Loucy (cell line): ENCODE measurements around the gene TUBGCP3.

Source experiments
- H2AFZ ChIP-seq: fragments of 200-600 bp; sonication (generic); 2 replicates; pipeline ENCODE4 v1.6.0; 2016; ENCODE audit warnings: antibody characterized with exemption, mild to moderate bottlenecking, low read length, moderate library complexity
- H3F3A ChIP-seq: fragments of 200-600 bp; 2 replicates; pipeline ENCODE4 v1.6.0; 2016; ENCODE audit warnings: antibody characterized with exemption, low read depth, mild to moderate bottlenecking
- H3K27me3 ChIP-seq: fragments of 200-600 bp; sonication (generic); 2 replicates; pipeline ENCODE4 v1.6.1; 2014; ENCODE audit warnings: low read length, mild to moderate bottlenecking; ENCODE audit not compliant: insufficient read depth, poor library complexity, severe bottlenecking
- H3K36me3 ChIP-seq: fragments of 200-600 bp; sonication (generic); 2 replicates; pipeline ENCODE4 v1.6.1; 2016; ENCODE audit warnings: low read length; ENCODE audit not compliant: insufficient read depth
- H3K4me1 ChIP-seq: fragments of 200-600 bp; sonication (generic); 2 replicates; pipeline ENCODE4 v1.5.1; 2014; ENCODE audit warnings: low read length, mild to moderate bottlenecking; ENCODE audit not compliant: insufficient read depth, poor library complexity, severe bottlenecking
- H3K4me2 ChIP-seq: fragments of 200-600 bp; sonication (generic); 2 replicates; pipeline ENCODE4 v1.6.0; 2014; ENCODE audit warnings: antibody characterized with exemption, low read length, low read depth, mild to moderate bottlenecking; ENCODE audit not compliant: poor library complexity, severe bottlenecking
- H3K4me3 ChIP-seq: fragments of 200-600 bp; sonication (generic); 2 replicates; pipeline ENCODE4 v1.5.1; 2014; ENCODE audit warnings: low read length, mild to moderate bottlenecking, mixed read lengths; ENCODE audit not compliant: poor library complexity, severe bottlenecking
- H3K79me2 ChIP-seq: fragments of 200-600 bp; sonication (generic); 2 replicates; pipeline ENCODE4 v1.6.1; 2014; ENCODE audit warnings: low read length; ENCODE audit not compliant: insufficient read depth
- H3K9ac ChIP-seq: fragments of 200-600 bp; sonication (generic); 2 replicates; pipeline ENCODE4 v1.6.0; 2014; ENCODE audit warnings: mild to moderate bottlenecking, low read depth, low read length, moderate library complexity; ENCODE audit not compliant: poor library complexity, severe bottlenecking
- H3K9me2 ChIP-seq: fragments of 200-600 bp; sonication (generic); replicated peaks from 2 replicates; pipeline ENCODE4 v1.6.1; 2016; ENCODE audit warnings: low read depth, low read length, mixed read lengths
- H3K9me3 ChIP-seq: fragments of 200-600 bp; sonication (generic); 2 replicates; pipeline ENCODE4 v1.6.1; 2014; ENCODE audit warnings: mild to moderate bottlenecking, antibody characterized with exemption, low read length, low read depth; ENCODE audit not compliant: insufficient read depth
- H4K20me1 ChIP-seq: fragments of 200-600 bp; sonication (generic); 2 replicates; pipeline ENCODE4 v1.6.0; 2014; ENCODE audit warnings: antibody characterized with exemption, low read length, mild to moderate bottlenecking; ENCODE audit not compliant: insufficient read depth, poor library complexity, severe bottlenecking
- EZH2phosphoT487 ChIP-seq: fragments of 200-600 bp; IDR thresholded peaks from 2 replicates; pipeline ENCODE4 v1.6.1; 2018; ENCODE audit warnings: antibody characterized with exemption, mild to moderate bottlenecking, moderate library complexity, borderline replicate concordance
- TF ChIP-seq, protein P1 (sequence below): fragments of 200-600 bp; sonication (generic); conservative IDR thresholded peaks from 2 replicates; pipeline ENCODE4 v1.5.1; 2014; ENCODE audit warnings: mild to moderate bottlenecking, antibody characterized with exemption, low read length

Gene TUBGCP3

DNA sequence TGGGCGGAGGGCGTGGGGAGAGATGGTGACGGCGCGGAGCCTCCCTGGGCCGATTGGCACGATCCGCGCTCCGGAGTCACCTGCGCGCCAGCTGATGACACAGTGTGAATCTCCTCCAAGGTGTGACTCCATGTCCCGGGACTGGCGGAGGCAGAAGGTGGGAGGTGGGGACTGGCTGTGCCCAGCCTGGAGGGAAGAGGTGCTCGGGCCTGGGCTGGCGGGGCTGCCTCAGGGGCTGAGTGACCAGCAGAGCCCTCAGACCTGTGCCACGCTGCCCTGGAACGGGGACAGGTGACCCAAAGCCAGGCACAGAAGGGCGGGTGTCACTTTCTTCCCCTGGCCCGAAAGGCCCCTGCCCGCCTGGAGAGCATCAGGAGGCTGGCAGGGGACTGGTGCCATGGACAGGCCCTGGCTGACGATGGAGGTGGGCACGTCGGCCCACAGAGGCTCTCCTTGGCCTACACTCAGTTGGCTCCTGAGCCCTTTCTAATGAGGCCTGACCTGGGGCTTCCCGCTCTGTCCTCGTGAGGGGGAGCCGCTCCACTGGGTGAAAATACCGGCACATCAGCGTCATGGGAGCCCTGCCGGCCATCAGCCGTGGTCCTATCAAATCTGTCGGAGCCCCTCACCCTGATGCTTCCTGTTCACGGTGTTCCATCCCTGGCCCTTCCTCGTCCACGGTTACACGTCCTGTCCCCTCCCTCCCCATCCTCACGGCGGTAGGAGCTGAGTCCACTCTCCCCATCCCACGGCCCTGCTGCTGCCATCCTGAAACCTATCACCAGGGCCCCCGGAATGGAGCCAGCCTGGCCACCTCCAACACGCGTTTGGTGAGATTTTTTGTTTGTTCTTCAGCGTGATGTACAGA lies 136.2 kb downstream of the TUBGCP3 start:
- H3K9me2 ChIP-seq, result no peaks in the 10 kb centered on the region
- H3F3A ChIP-seq, result no peaks in the 10 kb centered on the region
- H3K4me3 ChIP-seq, result no peak overlapping the region
- H3K9ac ChIP-seq, result no peak overlapping the region
- H3K9me3 ChIP-seq, result no peaks in the 10 kb centered on the region
- H3K4me1 ChIP-seq, result no peaks in the 10 kb centered on the region
- H3K4me2 ChIP-seq, result no peak overlapping the region
- no peaks in the 10 kb centered on the region for H3K27me3 ChIP-seq
- H3K79me2 ChIP-seq, result no peaks in the 10 kb centered on the region
- H4K20me1 ChIP-seq, result no peaks in the 10 kb centered on the region
- TF ChIP-seq, protein P1, sequence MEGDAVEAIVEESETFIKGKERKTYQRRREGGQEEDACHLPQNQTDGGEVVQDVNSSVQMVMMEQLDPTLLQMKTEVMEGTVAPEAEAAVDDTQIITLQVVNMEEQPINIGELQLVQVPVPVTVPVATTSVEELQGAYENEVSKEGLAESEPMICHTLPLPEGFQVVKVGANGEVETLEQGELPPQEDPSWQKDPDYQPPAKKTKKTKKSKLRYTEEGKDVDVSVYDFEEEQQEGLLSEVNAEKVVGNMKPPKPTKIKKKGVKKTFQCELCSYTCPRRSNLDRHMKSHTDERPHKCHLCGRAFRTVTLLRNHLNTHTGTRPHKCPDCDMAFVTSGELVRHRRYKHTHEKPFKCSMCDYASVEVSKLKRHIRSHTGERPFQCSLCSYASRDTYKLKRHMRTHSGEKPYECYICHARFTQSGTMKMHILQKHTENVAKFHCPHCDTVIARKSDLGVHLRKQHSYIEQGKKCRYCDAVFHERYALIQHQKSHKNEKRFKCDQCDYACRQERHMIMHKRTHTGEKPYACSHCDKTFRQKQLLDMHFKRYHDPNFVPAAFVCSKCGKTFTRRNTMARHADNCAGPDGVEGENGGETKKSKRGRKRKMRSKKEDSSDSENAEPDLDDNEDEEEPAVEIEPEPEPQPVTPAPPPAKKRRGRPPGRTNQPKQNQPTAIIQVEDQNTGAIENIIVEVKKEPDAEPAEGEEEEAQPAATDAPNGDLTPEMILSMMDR, result no peak
- TF ChIP-seq EZH2phosphoT487, result no peak
- H3K36me3 ChIP-seq, result no peaks in the 10 kb centered on the region
- no peak overlapping the region for H2AFZ ChIP-seq

DNA sequence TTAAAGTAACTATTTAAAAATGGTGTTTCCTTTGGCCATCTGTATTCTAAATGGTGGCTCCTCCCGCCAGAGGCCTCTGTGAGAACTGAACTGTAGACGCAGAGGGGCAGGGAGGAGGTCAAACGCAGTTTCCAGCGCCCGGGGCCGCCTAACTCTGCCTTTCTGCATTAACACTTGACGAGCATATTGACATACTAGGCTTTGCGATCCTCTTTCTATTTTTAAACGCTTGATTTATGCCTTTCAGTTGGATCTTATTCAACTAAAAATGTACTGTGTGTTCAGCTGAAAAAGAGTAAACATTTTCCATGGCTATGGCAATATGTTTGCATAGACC lies 137.1 kb downstream of the TUBGCP3 start:
- Histone ChIP-seq H3K79me2 (no peaks in the 10 kb centered on the region), H3K4me2 (no peak overlapping the region), H3K9ac (no peak overlapping the region), H4K20me1 (no peaks in the 10 kb centered on the region), H3K27me3 (no peaks in the 10 kb centered on the region), H3K9me3 (no peaks in the 10 kb centered on the region), H3K36me3 (no peaks in the 10 kb centered on the region), H3K4me1 (no peaks in the 10 kb centered on the region), H3F3A (no peaks in the 10 kb centered on the region), H2AFZ (no peak overlapping the region), H3K4me3 (no peak overlapping the region), H3K9me2 (no peaks in the 10 kb centered on the region)
- no peak for TF ChIP-seq EZH2phosphoT487
- TF ChIP-seq, protein P1, result no peak

DNA sequence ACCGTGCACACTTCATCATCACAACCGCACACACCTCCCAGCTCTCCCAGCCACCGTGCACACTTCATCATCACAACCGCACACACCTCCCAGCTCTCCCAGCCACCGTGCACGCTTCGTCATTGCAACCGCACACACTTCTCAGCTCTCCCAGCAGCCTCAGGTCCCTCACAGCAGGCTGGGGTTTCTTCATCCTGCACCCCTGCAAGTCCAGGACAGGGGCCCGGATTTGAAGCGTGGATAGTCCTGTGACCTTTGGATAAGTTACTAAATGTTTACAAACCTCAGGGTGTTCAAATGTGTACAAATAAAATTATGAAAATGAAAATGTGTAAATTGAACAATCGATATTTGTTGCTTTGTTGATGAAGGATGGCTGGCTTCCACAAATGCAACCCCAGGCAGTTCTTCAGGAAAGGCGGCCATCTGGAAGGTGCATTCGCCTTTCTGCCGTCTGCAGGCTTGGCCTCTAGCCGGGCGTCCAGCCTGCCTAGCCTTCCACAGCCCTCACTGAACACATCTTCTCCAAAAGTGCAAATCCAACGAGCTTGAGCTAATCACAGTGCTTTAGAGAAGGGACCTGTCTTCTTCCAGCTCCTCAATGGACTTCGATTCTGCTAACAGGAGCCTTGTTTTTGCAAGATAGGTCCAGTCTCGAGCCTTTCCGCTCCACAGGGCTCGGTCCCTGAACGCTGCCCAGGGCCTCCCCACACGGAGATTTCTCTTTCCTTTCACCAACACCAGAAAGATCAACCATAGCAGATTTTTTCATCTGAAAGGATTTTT lies 137.6 kb downstream of the TUBGCP3 start:
- Histone ChIP-seq H3K36me3 (no peaks in the 10 kb centered on the region), H3K4me2 (no peak overlapping the region), H3K9me3 (no peaks in the 10 kb centered on the region), H4K20me1 (no peaks in the 10 kb centered on the region), H3K79me2 (no peaks in the 10 kb centered on the region), H3K27me3 (no peaks in the 10 kb centered on the region), H3K9ac (no peak overlapping the region), H2AFZ (no peak overlapping the region), H3K9me2 (no peaks in the 10 kb centered on the region), H3F3A (no peaks in the 10 kb centered on the region), H3K4me3 (no peak overlapping the region), H3K4me1 (no peaks in the 10 kb centered on the region)
- TF ChIP-seq, protein P1, result no peak
- TF ChIP-seq EZH2phosphoT487, result no peak
